Fibroblast of skin of left biceps (primary cell): Measurements from ENCODE around the gene MCM3AP.

Source experiments
- DNase-seq, 2 experiments: peaks; one replicate each; pipeline ENCODE4 v3.0.0-alpha.2; 2013; ENCODE audit warnings: low read depth in 2 of 2

Gene MCM3AP

GRCh38 chr21:46187261-46187660, 98.2 kb downstream of the MCM3AP start:
- DNase-seq = no peak

GRCh38 chr21:46185716-46186115, 99.7 kb downstream of the MCM3AP start:
- DNase-seq = no peak
